Neural cell (in vitro differentiated cells): ENCODE data around the gene FRY. TPM values are rescaled to one million over a fixed set of nuclear protein-coding genes. Genes with fewer than 3 reads are reported as not detected.

ENCODE experiments used
- H2AFZ ChIP-seq: fragments of 200-600, 300-800 bp; sonication (generic), shearing (Covaris generic); 2 replicates; pipeline ENCODE4 v1.6.0; 2014; ENCODE audit warnings: low read depth, mild to moderate bottlenecking, antibody characterized with exemption, low read length, moderate library complexity
- H3F3A ChIP-seq: fragments of 200-600 bp; shearing (Covaris generic); 2 replicates; pipeline ENCODE4 v1.6.1; 2016; ENCODE audit warnings: mild to moderate bottlenecking, moderate library complexity, mixed read lengths, antibody characterized with exemption, low read length; ENCODE audit not compliant: insufficient read depth, poor library complexity, severe bottlenecking
- H3K27ac ChIP-seq: fragments of 200-600, 300-800 bp; sonication (generic), shearing (Covaris generic); 2 replicates; pipeline ENCODE4 v1.5.1; 2014; ENCODE audit warnings: mild to moderate bottlenecking, low read length, moderate library complexity
- H3K27me3 ChIP-seq: fragments of 300-800, 200-600 bp; sonication (generic), shearing (Covaris generic); 2 replicates; pipeline ENCODE4 v1.6.0; 2014; ENCODE audit warnings: mild to moderate bottlenecking, low read depth, low read length, moderate library complexity; ENCODE audit not compliant: insufficient read depth
- H3K36me3 ChIP-seq: fragments of 300-800, 200-600 bp; sonication (generic), shearing (Covaris generic); 2 replicates; pipeline ENCODE4 v1.5.1; 2014; ENCODE audit warnings: mild to moderate bottlenecking, antibody characterized with exemption, low read length, moderate library complexity; ENCODE audit not compliant: insufficient read depth
- H3K4me2 ChIP-seq: fragments of 300-800, 200-600 bp; sonication (generic), shearing (Covaris generic); 2 replicates; pipeline ENCODE4 v1.6.0; 2014; ENCODE audit warnings: mild to moderate bottlenecking, low read length
- H3K4me3 ChIP-seq: fragments of 300-800, 200-600 bp; sonication (generic), shearing (Covaris generic); 2 replicates; pipeline ENCODE4 v1.5.1; 2014; ENCODE audit warnings: mild to moderate bottlenecking, low read length, moderate library complexity
- H3K79me2 ChIP-seq: fragments of 200-600 bp; shearing (Covaris generic); replicated peaks from 2 replicates; pipeline ENCODE4 v1.6.0; 2014; ENCODE audit warnings: mild to moderate bottlenecking, low read length, moderate library complexity; ENCODE audit not compliant: insufficient read depth
- H3K9ac ChIP-seq: fragments of 300-800, 200-600 bp; sonication (generic), shearing (Covaris generic); 2 replicates; pipeline ENCODE4 v1.6.1; 2016; ENCODE audit warnings: mild to moderate bottlenecking, low read length, mixed read lengths
- H3K9me2 ChIP-seq: fragments of 200-600 bp; shearing (Covaris generic); 2 replicates; pipeline ENCODE4 v1.6.1; 2016; ENCODE audit warnings: mild to moderate bottlenecking, low read length, mixed read lengths; ENCODE audit not compliant: insufficient read depth
- H3K9me3 ChIP-seq: fragments of 200-600, 300-800 bp; sonication (generic), shearing (Covaris generic); 2 replicates; pipeline ENCODE4 v1.6.1; 2016; ENCODE audit warnings: mild to moderate bottlenecking, mixed run types, low read length, moderate library complexity, mixed read lengths
- H4K20me1 ChIP-seq: fragments of 200-600 bp; shearing (Covaris generic); 2 replicates; pipeline ENCODE4 v1.6.1; 2016; ENCODE audit warnings: mild to moderate bottlenecking, mixed run types; ENCODE audit not compliant: insufficient read depth
- CTCF ChIP-seq: fragments of 450-650 bp; IDR thresholded peaks from 2 replicates; pipeline ENCODE4 v1.5.1; 2014; ENCODE audit warnings: antibody characterized with exemption, mild to moderate bottlenecking, moderate library complexity; ENCODE audit not compliant: poor library complexity, severe bottlenecking
- EP300 ChIP-seq: fragments of 450-650 bp; conservative IDR thresholded peaks from 2 replicates; pipeline ENCODE4 v1.6.1; 2014; ENCODE audit warnings: antibody characterized with exemption, mild to moderate bottlenecking, moderate library complexity; ENCODE audit not compliant: poor library complexity, severe bottlenecking
- EZH2 ChIP-seq: fragments of 200-600, 300-800 bp; shearing (Covaris generic), sonication (generic); IDR thresholded peaks from 2 replicates; pipeline ENCODE4 v1.6.1; 2014; ENCODE audit warnings: antibody characterized with exemption, low read length, borderline replicate concordance, mild to moderate bottlenecking; ENCODE audit not compliant: insufficient read depth, poor library complexity, severe bottlenecking
- MXI1 ChIP-seq: fragments of 450-650 bp; conservative IDR thresholded peaks from 2 replicates; pipeline ENCODE4 v1.6.1; 2014; ENCODE audit warnings: antibody characterized with exemption, mild to moderate bottlenecking; ENCODE audit not compliant: poor library complexity, severe bottlenecking
- POLR2AphosphoS5 ChIP-seq: IDR thresholded peaks from 2 replicates; pipeline ENCODE4 v1.6.1; 2012
- RAD21 ChIP-seq: fragments of 450-650 bp; conservative IDR thresholded peaks from 2 replicates; pipeline ENCODE4 v1.6.1; 2014; ENCODE audit warnings: antibody characterized with exemption, mild to moderate bottlenecking, moderate library complexity
- REST ChIP-seq: IDR thresholded peaks from 2 replicates; pipeline ENCODE4 v1.6.1; 2012; ENCODE audit warnings: borderline replicate concordance
- SMC3 ChIP-seq: fragments of 450-650 bp; conservative IDR thresholded peaks from 2 replicates; pipeline ENCODE4 v1.6.1; 2014; ENCODE audit warnings: antibody characterized with exemption, mild to moderate bottlenecking, moderate library complexity; ENCODE audit not compliant: poor library complexity
- TAF1 ChIP-seq: IDR thresholded peaks from 2 replicates; pipeline ENCODE4 v1.6.1; 2012; ENCODE audit warnings: low read depth
- polyA plus RNA-seq: library from polyadenylated mRNA; depleted of rRNA; stranded (reverse); fragments of >200 nt; gene quantifications from 2 replicates; pipeline ENCODE4 v1.2.3, GENCODE V29; 2014

The FRY gene
- polyA plus RNA-seq, 1 donor from 2014 or later: 49.3 TPM

- H2AFZ ChIP-seq: no peak overlapping the region
- no peaks in the 10 kb centered on the region for H3F3A ChIP-seq
- H4K20me1 ChIP-seq: no peaks in the 10 kb centered on the region
- no peaks in the 10 kb centered on the region for H3K79me2 ChIP-seq
- TF ChIP-seq CTCF (no peak), EZH2 (no peak), TAF1 (no peak), MXI1 (no peak), POLR2AphosphoS5 (no peak)
- H3K4me3 ChIP-seq: no peak overlapping the region
- no peaks in the 10 kb centered on the region for H3K27me3 ChIP-seq
- H3K36me3 ChIP-seq: peaks cover 10% of the 10 kb centered on the region
- no peaks in the 10 kb centered on the region for H3K9me3 ChIP-seq
- no peak overlapping the region for H3K9ac ChIP-seq
- H3K4me2 ChIP-seq: no peak overlapping the region
- no peak overlapping the region for H3K27ac ChIP-seq
- no peaks in the 10 kb centered on the region for H3K9me2 ChIP-seq
These were observed 116.4 kb downstream of the FRY start for GRCh38 chr13:32147976-32148375.

DNA sequence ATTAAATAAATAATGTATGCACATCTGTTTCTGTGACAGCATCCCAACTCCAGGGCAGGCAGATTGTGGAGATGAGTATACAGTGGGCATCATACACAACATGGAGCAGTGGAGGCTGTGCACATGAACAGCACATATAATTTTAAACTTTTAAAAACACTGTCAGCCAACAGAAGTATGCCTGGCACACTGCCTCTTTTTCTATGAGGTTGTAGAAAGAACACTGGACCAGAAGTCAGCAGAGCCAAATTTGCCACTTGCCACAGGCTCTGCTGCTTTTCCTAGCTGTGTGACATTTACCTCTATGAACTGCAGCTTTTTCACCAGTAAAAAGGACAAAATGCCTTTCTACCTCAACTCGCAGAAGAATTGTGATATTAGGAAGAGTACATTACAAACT lies 118.7 kb downstream of the FRY start:
- H2AFZ ChIP-seq: no peak overlapping the region
- no peaks in the 10 kb centered on the region for H3F3A ChIP-seq
- no peaks in the 10 kb centered on the region for H4K20me1 ChIP-seq
- no peaks in the 10 kb centered on the region for H3K9me2 ChIP-seq
- H3K9ac ChIP-seq: no peak overlapping the region
- no peak for TF ChIP-seq REST
- TF ChIP-seq EP300: no peak
- no peak for TF ChIP-seq SMC3
- no peak for TF ChIP-seq CTCF
- no peak for TF ChIP-seq RAD21
- no peak for TF ChIP-seq POLR2AphosphoS5
- TF ChIP-seq EZH2: no peak
- TF ChIP-seq TAF1: no peak
- no peak overlapping the region for H3K4me3 ChIP-seq
- H3K27me3 ChIP-seq: no peaks in the 10 kb centered on the region
- peaks cover 12% of the 10 kb centered on the region for H3K36me3 ChIP-seq
- no peaks in the 10 kb centered on the region for H3K9me3 ChIP-seq
- H3K79me2 ChIP-seq: no peaks in the 10 kb centered on the region
- no peak overlapping the region for H3K27ac ChIP-seq
- H3K4me2 ChIP-seq: no peak overlapping the region
